IMR-90 (cell line): Measurements from ENCODE around the gene FBXW7. TPM values are rescaled to one million over a fixed set of nuclear protein-coding genes. Genes with fewer than 3 reads are reported as not detected.

Experiments used
- ATAC-seq: fragments of 200-7000 bp; cut with Tn5 transposase; 2 replicates; pipeline ENCODE4 v1.9.1; 2020; ENCODE audit warnings: low read depth, mild to moderate bottlenecking, moderate library complexity
- BruUV-seq: library from RNA; stranded (reverse); fragments of 400-500 nt; replicated peaks from 2 replicates; lab custom pipeline; 2021; lab: Mats Ljungman, UMichigan
- CTCF ChIA-PET: fragments of 300-600 bp; formaldehyde crosslinking; extraction: SDS; loops from one replicate; lab custom pipeline; 2021; ENCODE audit warnings: antibody characterized with exemption; lab: Yijun Ruan, JAX
- POLR2A ChIA-PET: fragments of 300-600 bp; sonication (Branson Sonifier 250); formaldehyde crosslinking; loops from one replicate; lab custom pipeline; 2022; ENCODE audit warnings: antibody characterized with exemption; ENCODE audit not compliant: unreplicated experiment; lab: Charles Lee
- DNase-seq: peaks from one replicate; pipeline ENCODE4 v3.0.0; 2013
- H2AFZ ChIP-seq: replicated peaks from 2 replicates; pipeline ENCODE3; 2013; ENCODE audit warnings: low read length, mild to moderate bottlenecking; ENCODE audit not compliant: poor library complexity
- H2AK5ac ChIP-seq: 2 replicates; pipeline ENCODE4 v1.6.1; 2013; ENCODE audit warnings: low read depth, low read length, inconsistent platforms
- H2AK9ac ChIP-seq: replicated peaks from 2 replicates; pipeline ENCODE3; 2013; ENCODE audit warnings: mild to moderate bottlenecking, low read depth, low read length, moderate library complexity; ENCODE audit not compliant: poor library complexity
- H2BK120ac ChIP-seq: 2 replicates; pipeline ENCODE4 v1.6.1; 2013; ENCODE audit warnings: low read depth, low read length, inconsistent platforms
- H2BK15ac ChIP-seq: 3 replicates; pipeline ENCODE4 v1.6.1; 2013; ENCODE audit warnings: low read depth, low read length, inconsistent platforms
- H2BK20ac ChIP-seq: 2 replicates; pipeline ENCODE4 v1.6.1; 2013; ENCODE audit warnings: low read depth, mild to moderate bottlenecking, inconsistent platforms, low read length, moderate library complexity
- H2BK5ac ChIP-seq: 2 replicates; pipeline ENCODE4 v1.6.1; 2013; ENCODE audit warnings: mild to moderate bottlenecking, low read depth, low read length, inconsistent platforms; ENCODE audit not compliant: poor library complexity, severe bottlenecking
- H3K14ac ChIP-seq: replicated peaks from 2 replicates; pipeline ENCODE4 v1.6.1; 2013; ENCODE audit warnings: low read depth, low read length, inconsistent platforms
- H3K18ac ChIP-seq: 2 replicates; pipeline ENCODE4 v1.6.1; 2013; ENCODE audit warnings: low read depth, low read length, control low read depth
- H3K23ac ChIP-seq: 2 replicates; pipeline ENCODE4 v1.6.1; 2013; ENCODE audit warnings: low read depth, low read length, inconsistent platforms
- H3K27ac ChIP-seq: 2 replicates; pipeline ENCODE4 v1.5.1; 2013; ENCODE audit warnings: mild to moderate bottlenecking, control low read depth, low read length; ENCODE audit not compliant: insufficient read depth
- H3K27me3 ChIP-seq: 2 replicates; pipeline ENCODE4 v1.6.1; 2013; ENCODE audit warnings: low read length; ENCODE audit not compliant: control insufficient read depth, insufficient read depth
- H3K36me3 ChIP-seq: 2 replicates; pipeline ENCODE4 v1.6.1; 2013; ENCODE audit warnings: low read length, mixed read lengths; ENCODE audit not compliant: control insufficient read depth, insufficient read depth
- H3K4ac ChIP-seq: 2 replicates; pipeline ENCODE4 v1.6.1; 2013; ENCODE audit warnings: low read depth, low read length, inconsistent platforms
- H3K4me1 ChIP-seq: 2 replicates; pipeline ENCODE4 v1.6.1; 2013; ENCODE audit warnings: low read length, mixed read lengths; ENCODE audit not compliant: control insufficient read depth, insufficient read depth
- H3K4me2 ChIP-seq: 2 replicates; pipeline ENCODE4 v1.6.1; 2013; ENCODE audit warnings: low read depth, mild to moderate bottlenecking, control low read depth, low read length, moderate library complexity
- H3K4me3 ChIP-seq: 2 replicates; pipeline ENCODE4 v1.5.1; 2013; ENCODE audit warnings: low read depth, mild to moderate bottlenecking, control low read depth, low read length, moderate library complexity; ENCODE audit not compliant: insufficient read depth
- H3K56ac ChIP-seq: 2 replicates; pipeline ENCODE4 v1.6.1; 2013; ENCODE audit warnings: low read length, inconsistent platforms; ENCODE audit not compliant: insufficient read depth; ENCODE audit errors: extremely low read depth
- H3K79me1 ChIP-seq, 2 experiments: 2 replicates each; pipeline ENCODE4 v1.6.1; 2013; ENCODE audit warnings: low read length in 2 of 2, inconsistent platforms in 1 of 2, low read depth in 1 of 2
- H3K9ac ChIP-seq: 2 replicates; pipeline ENCODE4 v1.6.1; 2013; ENCODE audit warnings: low read depth, low read length, control low read depth
- H3K9me1 ChIP-seq: 2 replicates; pipeline ENCODE4 v1.6.1; 2013; ENCODE audit warnings: low read length, inconsistent platforms; ENCODE audit not compliant: insufficient read depth
- H3K9me3 ChIP-seq: 2 replicates; pipeline ENCODE4 v1.6.1; 2013; ENCODE audit warnings: low read length; ENCODE audit not compliant: control insufficient read depth, insufficient read depth
- H4K20me1 ChIP-seq: 2 replicates; pipeline ENCODE4 v1.6.1; 2013; ENCODE audit warnings: low read length, inconsistent platforms; ENCODE audit not compliant: insufficient read depth
- H4K5ac ChIP-seq: 2 replicates; pipeline ENCODE4 v1.6.1; 2013; ENCODE audit warnings: mild to moderate bottlenecking, low read depth, low read length, control low read depth
- H4K8ac ChIP-seq, 2 experiments: 2 replicates each; pipeline ENCODE4 v1.6.1; 2013; ENCODE audit warnings: low read depth in 2 of 2, low read length in 2 of 2, control low read depth in 1 of 2, inconsistent platforms in 1 of 2
- H4K91ac ChIP-seq: 2 replicates; pipeline ENCODE4 v1.6.1; 2013; ENCODE audit warnings: low read depth, low read length, inconsistent platforms; ENCODE audit not compliant: insufficient read depth
- BHLHE40 ChIP-seq: fragments of 150-350 bp; IDR thresholded peaks from 2 replicates; pipeline ENCODE4 v1.6.1; 2016; ENCODE audit warnings: mild to moderate bottlenecking, low read depth, low read length
- CEBPB ChIP-seq: IDR thresholded peaks from 2 replicates; pipeline ENCODE4 v1.6.1; 2012; ENCODE audit warnings: low read depth, low read length, improper control_type of control experiment
- CHD1 ChIP-seq: IDR thresholded peaks from 2 replicates; pipeline ENCODE4 v1.6.1; 2012; ENCODE audit warnings: low read depth, low read length, improper control_type of control experiment
- FOS ChIP-seq: fragments of 150-350 bp; IDR thresholded peaks from 2 replicates; pipeline ENCODE4 v1.6.1; 2016; ENCODE audit warnings: low read depth, low read length
- MAFK ChIP-seq: IDR thresholded peaks from 2 replicates; pipeline ENCODE4 v1.6.1; 2012; ENCODE audit warnings: low read depth, low read length, improper control_type of control experiment
- MAZ ChIP-seq: IDR thresholded peaks from 2 replicates; pipeline ENCODE4 v1.6.1; 2012; ENCODE audit warnings: low read depth, mild to moderate bottlenecking, low read length, improper control_type of control experiment, moderate library complexity, borderline replicate concordance
- MXI1 ChIP-seq: IDR thresholded peaks from 2 replicates; pipeline ENCODE4 v1.6.1; 2012; ENCODE audit warnings: low read depth, mild to moderate bottlenecking, low read length, moderate library complexity, borderline replicate concordance
- NFE2L2 ChIP-seq: fragments of 150-350 bp; IDR thresholded peaks from 2 replicates; pipeline ENCODE4 v1.6.1; 2016; ENCODE audit warnings: low read depth, mild to moderate bottlenecking, low read length
- POLR2A ChIP-seq: IDR thresholded peaks from 2 replicates; pipeline ENCODE4 v1.6.1; 2012; ENCODE audit warnings: mild to moderate bottlenecking, low read depth, low read length
- RAD21 ChIP-seq: IDR thresholded peaks from 2 replicates; pipeline ENCODE4 v1.6.1; 2012; ENCODE audit warnings: low read length, improper control_type of control experiment
- RCOR1 ChIP-seq: IDR thresholded peaks from 2 replicates; pipeline ENCODE4 v1.6.1; 2012; ENCODE audit warnings: mild to moderate bottlenecking, low read length, improper control_type of control experiment; ENCODE audit not compliant: insufficient replicate concordance
- RFX5 ChIP-seq: IDR thresholded peaks from 2 replicates; pipeline ENCODE4 v1.8.0; 2012; ENCODE audit warnings: low read depth, mild to moderate bottlenecking, low read length, moderate library complexity
- WGBS, 2 experiments: methylation state at CpG; one replicate each; pipeline versions ENCODE4 v1.1.5 to v1.1.7; 2013; ENCODE audit warnings: missing lambda C conversion rate in 2 of 2; ENCODE audit not compliant: insufficient read length in 1 of 2; ENCODE audit errors: extremely low coverage in 2 of 2; 5-methylcytosine and 5-hydroxymethylcytosine counted together
- dilution Hi-C: fragments of 300-500 bp; cut with HindIII; formaldehyde crosslinking; loops from one replicate; pipeline ENCODE4 v1.14.3; 2018; ENCODE audit warnings: low sequenced_read_pairs; ENCODE audit not compliant: unreplicated experiment
- in situ Hi-C: fragments of 300-500 bp; cut with MboI; formaldehyde crosslinking; loops from 3 replicates; pipeline ENCODE4 v1.14.3; 2019; ENCODE audit warnings: low sequenced_read_pairs, inconsistent platforms, mixed read lengths
- intact Hi-C: fragments of 100-400 bp; cut with micrococcal nuclease; formaldehyde crosslinking; loops from 2 replicates; pipeline ENCODE4 v1.10.0; 2022
- polyA plus RNA-seq, 3 experiments: library from polyadenylated mRNA; depleted of rRNA; stranded (reverse); fragments of >200 nt; gene quantifications; 2 replicates each; pipeline ENCODE4 v1.2.3, GENCODE V29; 2012; ENCODE audit warnings: low replicate concordance in 1 of 3
- total RNA-seq: library from RNA; depleted of rRNA; stranded (reverse); fragments of >200 nt; gene quantifications from 2 replicates; pipeline ENCODE4 v1.2.3, GENCODE V29; 2012
- TF ChIP-seq, protein P1 (sequence below): fragments of 150-350 bp; IDR thresholded peaks from 2 replicates; pipeline ENCODE4 v1.6.1; 2016; ENCODE audit warnings: low read depth, mild to moderate bottlenecking, low read length, moderate library complexity, borderline replicate concordance
- TF ChIP-seq, protein P2 (sequence below): conservative IDR thresholded peaks from 2 replicates; pipeline ENCODE4 v1.5.1; 2012; ENCODE audit warnings: mild to moderate bottlenecking, low read depth, low read length, improper control_type of control experiment
- TF ChIP-seq, protein P3 (sequence below): fragments of 150-350 bp; IDR thresholded peaks from 2 replicates; pipeline ENCODE4 v1.6.1; 2017; ENCODE audit warnings: mild to moderate bottlenecking, antibody characterized with exemption, low read length, low read depth

FBXW7 gene
- total and polyA plus RNA-seq, 2 of the 4 experiments (the other 2 are of a cell fraction) = 7.2 to 27.4 TPM

DNA sequence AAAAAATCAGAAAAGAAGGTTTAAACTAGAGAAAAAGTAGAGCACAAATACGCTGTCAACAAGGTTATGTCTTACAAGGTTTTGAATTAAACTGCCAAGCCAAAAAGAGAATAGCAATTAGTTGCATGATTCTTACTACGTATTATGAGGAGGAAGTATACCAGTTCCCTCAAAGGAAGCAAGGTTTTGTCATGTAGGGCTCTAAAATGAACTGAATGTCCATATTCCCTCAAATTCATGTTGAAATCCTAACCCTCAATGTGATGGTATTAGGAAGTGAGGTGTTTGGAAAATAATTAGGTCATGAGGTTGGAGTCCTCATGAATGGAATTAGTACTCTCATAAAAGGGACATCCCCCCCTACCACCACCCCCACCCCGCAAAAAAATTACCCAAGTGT lies 201.0 kb downstream of the FBXW7 start:
- Histone ChIP-seq H3K56ac (no peak overlapping the region), H3K79me1 (no peaks in the 10 kb centered on the region; a peak in 1 of 4 replicates), H2BK15ac (no peak overlapping the region), H2BK120ac (no peak overlapping the region), H3K23ac (no peak overlapping the region), H2BK5ac (no peak overlapping the region), H2AK9ac (no peak overlapping the region), H3K14ac (no peak overlapping the region), H3K27me3 (no peaks in the 10 kb centered on the region), H4K8ac (no peak overlapping the region), H3K4ac (no peak overlapping the region), H4K5ac (no peak overlapping the region), H3K4me1 (no peaks in the 10 kb centered on the region), H3K9me1 (no peaks in the 10 kb centered on the region; the same call in 1 of the 2 replicates), H4K20me1 (no peaks in the 10 kb centered on the region), H2AFZ (no peak overlapping the region), H3K9me3 (no peaks in the 10 kb centered on the region), H2AK5ac (no peak overlapping the region), H4K91ac (no peak overlapping the region), H3K27ac (no peak overlapping the region), H3K4me3 (no peak overlapping the region), H3K18ac (no peak overlapping the region), H2BK20ac (no peak overlapping the region), H3K36me3 (0 out of 2 replicates have a peak, but pooled peaks cover 3% of the 10 kb centered on the region), H3K9ac (no peak overlapping the region), H3K4me2 (no peak overlapping the region)
- WGBS, 2 experiments = no CpG with 5 or more reads among the region's 3 CpGs
- in situ Hi-C loops (no loop called here), intact Hi-C loops (no loop called here), dilution Hi-C loops (no loop called here)
- BruUV-seq = no TSS peak
- ChIA-PET POLR2A (no interaction called here), CTCF (no interaction called here)
- ATAC-seq (no peak), DNase-seq (no peak)
- TF ChIP-seq CEBPB = no peak
- TF ChIP-seq POLR2A = no peak
- no peak for TF ChIP-seq MAZ
- TF ChIP-seq RFX5 = no peak
- no peak for TF ChIP-seq BHLHE40
- no peak for TF ChIP-seq MAFK
- TF ChIP-seq, protein P1, sequence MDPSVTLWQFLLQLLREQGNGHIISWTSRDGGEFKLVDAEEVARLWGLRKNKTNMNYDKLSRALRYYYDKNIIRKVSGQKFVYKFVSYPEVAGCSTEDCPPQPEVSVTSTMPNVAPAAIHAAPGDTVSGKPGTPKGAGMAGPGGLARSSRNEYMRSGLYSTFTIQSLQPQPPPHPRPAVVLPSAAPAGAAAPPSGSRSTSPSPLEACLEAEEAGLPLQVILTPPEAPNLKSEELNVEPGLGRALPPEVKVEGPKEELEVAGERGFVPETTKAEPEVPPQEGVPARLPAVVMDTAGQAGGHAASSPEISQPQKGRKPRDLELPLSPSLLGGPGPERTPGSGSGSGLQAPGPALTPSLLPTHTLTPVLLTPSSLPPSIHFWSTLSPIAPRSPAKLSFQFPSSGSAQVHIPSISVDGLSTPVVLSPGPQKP = no peak
- TF ChIP-seq NFE2L2 = no peak
- TF ChIP-seq CHD1 = no peak
- TF ChIP-seq, protein P2, sequence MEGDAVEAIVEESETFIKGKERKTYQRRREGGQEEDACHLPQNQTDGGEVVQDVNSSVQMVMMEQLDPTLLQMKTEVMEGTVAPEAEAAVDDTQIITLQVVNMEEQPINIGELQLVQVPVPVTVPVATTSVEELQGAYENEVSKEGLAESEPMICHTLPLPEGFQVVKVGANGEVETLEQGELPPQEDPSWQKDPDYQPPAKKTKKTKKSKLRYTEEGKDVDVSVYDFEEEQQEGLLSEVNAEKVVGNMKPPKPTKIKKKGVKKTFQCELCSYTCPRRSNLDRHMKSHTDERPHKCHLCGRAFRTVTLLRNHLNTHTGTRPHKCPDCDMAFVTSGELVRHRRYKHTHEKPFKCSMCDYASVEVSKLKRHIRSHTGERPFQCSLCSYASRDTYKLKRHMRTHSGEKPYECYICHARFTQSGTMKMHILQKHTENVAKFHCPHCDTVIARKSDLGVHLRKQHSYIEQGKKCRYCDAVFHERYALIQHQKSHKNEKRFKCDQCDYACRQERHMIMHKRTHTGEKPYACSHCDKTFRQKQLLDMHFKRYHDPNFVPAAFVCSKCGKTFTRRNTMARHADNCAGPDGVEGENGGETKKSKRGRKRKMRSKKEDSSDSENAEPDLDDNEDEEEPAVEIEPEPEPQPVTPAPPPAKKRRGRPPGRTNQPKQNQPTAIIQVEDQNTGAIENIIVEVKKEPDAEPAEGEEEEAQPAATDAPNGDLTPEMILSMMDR = no peak
- TF ChIP-seq RAD21 = no peak
- TF ChIP-seq, protein P3, sequence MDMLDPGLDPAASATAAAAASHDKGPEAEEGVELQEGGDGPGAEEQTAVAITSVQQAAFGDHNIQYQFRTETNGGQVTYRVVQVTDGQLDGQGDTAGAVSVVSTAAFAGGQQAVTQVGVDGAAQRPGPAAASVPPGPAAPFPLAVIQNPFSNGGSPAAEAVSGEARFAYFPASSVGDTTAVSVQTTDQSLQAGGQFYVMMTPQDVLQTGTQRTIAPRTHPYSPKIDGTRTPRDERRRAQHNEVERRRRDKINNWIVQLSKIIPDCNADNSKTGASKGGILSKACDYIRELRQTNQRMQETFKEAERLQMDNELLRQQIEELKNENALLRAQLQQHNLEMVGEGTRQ = no peak
- TF ChIP-seq MXI1 = no peak
- no peak for TF ChIP-seq RCOR1
- no peak for TF ChIP-seq FOS
